ENCODE data around the gene RNF217. TPM values are rescaled to one million over a fixed set of nuclear protein-coding genes. Genes with fewer than 3 reads are reported as not detected.
"Not testable (repeated sequence)": the region's sequence is repeated elsewhere in the genome, so short reads cannot be mapped to it uniquely, and the experiment has no call there.

The RNF217 gene
- total RNA-seq, 1 donor from 2014 or later, result 8.7 TPM

- TF ChIP-seq CTCF (conservative IDR thresholded peaks at IDR 0.05), result no peak
- Mint-ChIP-seq H3K4me3 (no peak overlapping the region), H3K9me3 (peaks cover 11% of the 10 kb centered on the region), H3K27me3 (ENCODE audit: low read depth) (no peaks in the 10 kb centered on the region), H3K4me1 (peaks cover 12% of the 10 kb centered on the region), H3K36me3 (ENCODE audit: low read depth) (peaks cover 9% of the 10 kb centered on the region), H3K27ac (ENCODE audit: unreplicated experiment) (no peak overlapping the region)
- no peak for DNase-seq (ENCODE audit: low read depth, low spot score)
Measured at GRCh38 chr6:125030969-125031368, 68.7 kb downstream of the RNF217 start.

- no peak overlapping the region for H3K27ac Mint-ChIP-seq (ENCODE audit: unreplicated experiment)
- peaks cover 9% of the 10 kb centered on the region for H3K36me3 Mint-ChIP-seq (ENCODE audit: low read depth)
- peaks cover 12% of the 10 kb centered on the region for H3K4me1 Mint-ChIP-seq
- no peak overlapping the region for H3K4me3 Mint-ChIP-seq
- no peak for TF ChIP-seq CTCF (conservative IDR thresholded peaks at IDR 0.05)
- no peak for DNase-seq (ENCODE audit: low read depth, low spot score)
- H3K9me3 Mint-ChIP-seq, result peaks cover 11% of the 10 kb centered on the region
- no peaks in the 10 kb centered on the region for H3K27me3 Mint-ChIP-seq (ENCODE audit: low read depth)
Measured at GRCh38 chr6:125031385-125031784, 69.1 kb downstream of the RNF217 start.

GRCh38 chr6:125034929-125035328 lies 72.7 kb downstream of the RNF217 start:
- H3K36me3 Mint-ChIP-seq (ENCODE audit: low read depth), result peaks cover 13% of the 10 kb centered on the region
- H3K4me3 Mint-ChIP-seq; H3K4me1 Mint-ChIP-seq; H3K27ac Mint-ChIP-seq (ENCODE audit: unreplicated experiment); DNase-seq (ENCODE audit: low read depth, low spot score); H3K27me3 Mint-ChIP-seq (ENCODE audit: low read depth): not testable (repeated sequence)
- peaks cover 11% of the 10 kb centered on the region for H3K9me3 Mint-ChIP-seq

- H3K36me3 Mint-ChIP-seq (ENCODE audit: low read depth); DNase-seq (ENCODE audit: low read depth, low spot score); H3K4me1 Mint-ChIP-seq; H3K4me3 Mint-ChIP-seq; H3K27ac Mint-ChIP-seq (ENCODE audit: unreplicated experiment); H3K27me3 Mint-ChIP-seq (ENCODE audit: low read depth); H3K9me3 Mint-ChIP-seq: not testable (repeated sequence)
Measured at GRCh38 chr6:125036486-125036885, 74.2 kb downstream of the RNF217 start.

GRCh38 chr6:125037827-125038226 lies 75.6 kb downstream of the RNF217 start:
- TF ChIP-seq CTCF (conservative IDR thresholded peaks at IDR 0.05), result no peak
- H3K4me1 Mint-ChIP-seq, result no peaks in the 10 kb centered on the region
- no peaks in the 10 kb centered on the region for H3K27me3 Mint-ChIP-seq (ENCODE audit: low read depth)
- no peak for DNase-seq (ENCODE audit: low read depth, low spot score)
- H3K9me3 Mint-ChIP-seq, result peaks cover 5% of the 10 kb centered on the region
- no peak overlapping the region for H3K27ac Mint-ChIP-seq (ENCODE audit: unreplicated experiment)
- no peak overlapping the region for H3K4me3 Mint-ChIP-seq
- peaks cover 6% of the 10 kb centered on the region for H3K36me3 Mint-ChIP-seq (ENCODE audit: low read depth)

GRCh38 chr6:125038925-125039324 lies 76.7 kb downstream of the RNF217 start:
- DNase-seq (ENCODE audit: low read depth, low spot score), result no peak
- no peak for TF ChIP-seq CTCF (conservative IDR thresholded peaks at IDR 0.05)
- peaks cover 4% of the 10 kb centered on the region for H3K4me1 Mint-ChIP-seq
- no peaks in the 10 kb centered on the region for H3K27me3 Mint-ChIP-seq (ENCODE audit: low read depth)
- H3K36me3 Mint-ChIP-seq (ENCODE audit: low read depth), result peaks cover 6% of the 10 kb centered on the region
- H3K4me3 Mint-ChIP-seq, result no peak overlapping the region
- peaks cover 5% of the 10 kb centered on the region for H3K9me3 Mint-ChIP-seq
- H3K27ac Mint-ChIP-seq (ENCODE audit: unreplicated experiment), result no peak overlapping the region
